ENCODE data around the gene MGMT. TPM values are rescaled to one million over a fixed set of nuclear protein-coding genes. Genes with fewer than 3 reads are reported as not detected.

Gene MGMT
- total and polyA plus RNA-seq, 4 donors: 28.2 to 79.1 (median 46.0) TPM

GRCh38 chr10:129780198-129780597 is 313.2 kb downstream of the MGMT start:
- Histone ChIP-seq H3K9me3 (ENCODE audit: control insufficient read depth in 4 of 4, low read length in 3 of 4) (no peaks in the 10 kb centered on the region), H3K4me1 (ENCODE audit: control insufficient read depth in 4 of 4, insufficient read depth in 4 of 4, low read length in 3 of 4) (no peaks in the 10 kb centered on the region), H3K27me3 (ENCODE audit: control insufficient read depth in 4 of 4, insufficient read depth in 4 of 4, low read length in 3 of 4) (no peaks in the 10 kb centered on the region), H3K9ac (ENCODE audit: low read depth in 1 of 2, low read length in 2 of 2) (no peak overlapping the region), H3K36me3 (ENCODE audit: control insufficient read depth in 4 of 4, insufficient read depth in 3 of 4, low read depth in 1 of 4, low read length in 3 of 4) (no peaks in the 10 kb centered on the region), H3K27ac (ENCODE audit: low read depth in 1 of 2, low read length in 2 of 2) (no peak overlapping the region), H3K4me3 (ENCODE audit: low read depth in 1 of 3, low read length in 3 of 3) (no peak overlapping the region)
- WGBS: 64% methylated on average over 6 of the region's 6 CpGs
- TF ChIP-seq EGR1 (IDR thresholded peaks at IDR 0.05; ENCODE audit: low read depth in 2 of 2): no peak
- TF ChIP-seq HNF4G (IDR thresholded peaks at IDR 0.05): peak; percentile 37
- no peak for TF ChIP-seq MAX (IDR thresholded peaks at IDR 0.05)
- TF ChIP-seq, protein P1, sequence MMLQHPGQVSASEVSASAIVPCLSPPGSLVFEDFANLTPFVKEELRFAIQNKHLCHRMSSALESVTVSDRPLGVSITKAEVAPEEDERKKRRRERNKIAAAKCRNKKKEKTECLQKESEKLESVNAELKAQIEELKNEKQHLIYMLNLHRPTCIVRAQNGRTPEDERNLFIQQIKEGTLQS (IDR thresholded peaks at IDR 0.05): no peak
- TF ChIP-seq TAF1 (conservative IDR thresholded peaks at IDR 0.05): no peak
- TF ChIP-seq ZBTB33 (IDR thresholded peaks at IDR 0.05): no peak
- no peak for TF ChIP-seq CTCF (IDR thresholded peaks at IDR 0.05; ENCODE audit: low read depth, low read length, missing input control)
- no peak for TF ChIP-seq FOXA1 (IDR thresholded peaks at IDR 0.05)
- TF ChIP-seq YY1 (IDR thresholded peaks at IDR 0.05): no peak
- TF ChIP-seq GABPA (IDR thresholded peaks at IDR 0.05 in 1 of 2, conservative IDR thresholded peaks at IDR 0.05 in 1 of 2): no peak
- peak in 1 of 2 donors; percentile 29 for TF ChIP-seq RAD21 (IDR thresholded peaks at IDR 0.05)
- no peak for TF ChIP-seq JUND (IDR thresholded peaks at IDR 0.05)
- TF ChIP-seq SP1 (IDR thresholded peaks at IDR 0.05): no peak
- TF ChIP-seq, protein P2, sequence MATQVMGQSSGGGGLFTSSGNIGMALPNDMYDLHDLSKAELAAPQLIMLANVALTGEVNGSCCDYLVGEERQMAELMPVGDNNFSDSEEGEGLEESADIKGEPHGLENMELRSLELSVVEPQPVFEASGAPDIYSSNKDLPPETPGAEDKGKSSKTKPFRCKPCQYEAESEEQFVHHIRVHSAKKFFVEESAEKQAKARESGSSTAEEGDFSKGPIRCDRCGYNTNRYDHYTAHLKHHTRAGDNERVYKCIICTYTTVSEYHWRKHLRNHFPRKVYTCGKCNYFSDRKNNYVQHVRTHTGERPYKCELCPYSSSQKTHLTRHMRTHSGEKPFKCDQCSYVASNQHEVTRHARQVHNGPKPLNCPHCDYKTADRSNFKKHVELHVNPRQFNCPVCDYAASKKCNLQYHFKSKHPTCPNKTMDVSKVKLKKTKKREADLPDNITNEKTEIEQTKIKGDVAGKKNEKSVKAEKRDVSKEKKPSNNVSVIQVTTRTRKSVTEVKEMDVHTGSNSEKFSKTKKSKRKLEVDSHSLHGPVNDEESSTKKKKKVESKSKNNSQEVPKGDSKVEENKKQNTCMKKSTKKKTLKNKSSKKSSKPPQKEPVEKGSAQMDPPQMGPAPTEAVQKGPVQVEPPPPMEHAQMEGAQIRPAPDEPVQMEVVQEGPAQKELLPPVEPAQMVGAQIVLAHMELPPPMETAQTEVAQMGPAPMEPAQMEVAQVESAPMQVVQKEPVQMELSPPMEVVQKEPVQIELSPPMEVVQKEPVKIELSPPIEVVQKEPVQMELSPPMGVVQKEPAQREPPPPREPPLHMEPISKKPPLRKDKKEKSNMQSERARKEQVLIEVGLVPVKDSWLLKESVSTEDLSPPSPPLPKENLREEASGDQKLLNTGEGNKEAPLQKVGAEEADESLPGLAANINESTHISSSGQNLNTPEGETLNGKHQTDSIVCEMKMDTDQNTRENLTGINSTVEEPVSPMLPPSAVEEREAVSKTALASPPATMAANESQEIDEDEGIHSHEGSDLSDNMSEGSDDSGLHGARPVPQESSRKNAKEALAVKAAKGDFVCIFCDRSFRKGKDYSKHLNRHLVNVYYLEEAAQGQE (IDR thresholded peaks at IDR 0.05): no peak
- TF ChIP-seq HNF4A (conservative IDR thresholded peaks at IDR 0.05): peak; percentile 31 to 71
- no peak for TF ChIP-seq NR2F2 (IDR thresholded peaks at IDR 0.05)
- no peak for TF ChIP-seq FOXA2 (IDR thresholded peaks at IDR 0.05)
- no peak for TF ChIP-seq RXRA (IDR thresholded peaks at IDR 0.05)
- DNase-seq (ENCODE audit: low spot score): peak; percentile 51

Measured in liver (tissue), 9 donors.